CD4-positive, alpha-beta T cell treated with Interleukin-17A for 1 hour (primary cell): ENCODE measurements around the gene SLC6A9.

Experiments used
- DNase-seq: peaks from one replicate; pipeline ENCODE4 v3.0.0-alpha.2; 2020

Gene SLC6A9

GRCh38 chr1:44025816-44026215 lies 5.4 kb downstream of the SLC6A9 start:
- DNase-seq = no peak

DNA sequence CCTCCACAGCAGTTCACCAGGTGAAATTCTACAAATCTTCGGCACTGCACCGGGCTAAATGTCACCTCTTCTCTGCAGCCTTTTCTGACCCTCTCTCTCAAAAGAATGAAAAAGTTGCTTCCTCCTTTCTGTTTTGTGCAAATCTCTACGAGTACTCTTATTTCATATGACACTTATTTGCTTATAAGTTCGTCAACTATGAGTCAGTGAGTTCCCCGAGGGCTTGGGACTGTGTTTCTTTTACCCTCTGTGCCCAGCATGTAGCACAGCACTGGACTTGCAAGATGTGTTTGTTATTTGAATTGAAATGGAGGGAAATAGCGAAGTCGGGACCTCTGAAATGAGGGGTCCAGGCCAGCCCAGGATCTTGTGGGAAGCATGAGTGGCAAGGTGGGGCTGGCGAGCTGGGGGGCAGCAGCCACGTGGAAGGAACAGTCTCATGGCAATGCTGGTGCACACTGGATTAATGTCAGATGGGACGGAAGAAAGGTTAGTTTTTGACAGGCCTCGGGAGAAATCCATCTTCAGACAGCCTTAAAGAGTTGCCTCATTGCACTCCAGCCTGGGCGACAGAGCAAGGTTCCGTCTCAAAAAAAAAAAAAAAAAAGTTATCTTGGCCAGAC lies 6.2 kb downstream of the SLC6A9 start:
- DNase-seq = no peak

DNA sequence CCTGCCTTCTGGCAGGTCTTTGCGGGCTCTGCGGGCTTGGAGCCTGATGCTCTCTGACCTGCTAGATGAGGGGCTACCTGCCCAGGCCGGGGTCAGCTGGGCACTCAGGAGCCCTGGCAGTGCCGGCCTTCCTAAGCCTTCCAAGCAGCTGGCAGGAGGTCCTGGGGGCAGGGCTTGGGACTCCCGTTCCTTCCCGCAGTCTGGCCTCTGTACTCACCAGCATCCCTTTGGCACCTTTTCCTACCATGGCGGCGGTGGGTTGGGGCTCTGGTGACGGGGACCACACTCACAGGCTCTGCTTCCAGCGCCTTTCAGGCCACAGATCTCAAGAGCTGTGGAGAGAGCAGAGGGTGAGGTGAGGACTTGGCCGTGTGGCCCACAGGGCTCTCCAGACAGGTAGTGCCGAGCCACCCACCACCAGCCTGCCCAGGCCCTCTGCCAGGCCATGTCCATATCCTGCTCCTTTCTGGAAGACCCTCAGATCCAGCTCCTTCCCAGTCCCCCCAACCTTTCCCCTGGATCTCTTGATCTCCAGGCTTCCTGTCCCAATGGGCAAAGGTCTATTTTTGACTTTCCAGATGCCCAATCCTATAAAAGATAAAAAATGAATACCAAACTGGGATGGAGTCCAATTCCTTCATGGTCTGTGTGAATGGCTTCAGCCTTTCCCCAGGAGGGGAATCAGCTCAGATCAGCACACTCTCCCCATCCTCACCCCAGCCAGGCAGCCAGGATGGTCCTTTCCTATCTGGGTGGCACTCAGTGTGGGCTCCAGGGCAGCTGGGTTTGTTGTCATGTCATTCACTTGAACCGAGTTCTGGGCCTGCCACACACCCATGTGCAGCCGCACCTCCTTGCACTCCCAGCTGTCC lies 7.0 kb downstream of the SLC6A9 start:
- no peak for DNase-seq

GRCh38 chr1:44021581-44022321 lies 9.5 kb downstream of the SLC6A9 start:
- DNase-seq = no peak

GRCh38 chr1:44021156-44021555 lies 10.1 kb downstream of the SLC6A9 start:
- DNase-seq = no peak

DNA sequence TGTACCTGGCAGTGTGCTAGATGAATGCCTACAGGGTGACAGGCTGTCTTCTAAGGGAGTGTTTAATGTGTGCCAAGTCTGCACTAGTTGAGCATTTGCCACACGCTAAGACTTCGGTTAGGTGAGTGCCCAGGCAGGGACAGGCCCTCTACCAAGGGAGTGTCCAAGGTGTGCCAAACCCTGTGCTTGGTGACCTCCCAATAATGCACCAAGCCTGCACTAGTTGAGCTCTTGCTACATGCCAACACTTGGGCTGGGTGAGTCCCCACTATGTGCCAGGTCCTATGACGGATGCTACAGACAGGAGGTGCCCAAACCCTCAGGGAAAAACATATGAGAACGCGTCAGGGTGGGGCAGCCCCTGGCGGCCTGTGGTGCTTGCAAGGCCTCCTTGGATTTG lies 10.8 kb downstream of the SLC6A9 start:
- DNase-seq = no peak

DNA sequence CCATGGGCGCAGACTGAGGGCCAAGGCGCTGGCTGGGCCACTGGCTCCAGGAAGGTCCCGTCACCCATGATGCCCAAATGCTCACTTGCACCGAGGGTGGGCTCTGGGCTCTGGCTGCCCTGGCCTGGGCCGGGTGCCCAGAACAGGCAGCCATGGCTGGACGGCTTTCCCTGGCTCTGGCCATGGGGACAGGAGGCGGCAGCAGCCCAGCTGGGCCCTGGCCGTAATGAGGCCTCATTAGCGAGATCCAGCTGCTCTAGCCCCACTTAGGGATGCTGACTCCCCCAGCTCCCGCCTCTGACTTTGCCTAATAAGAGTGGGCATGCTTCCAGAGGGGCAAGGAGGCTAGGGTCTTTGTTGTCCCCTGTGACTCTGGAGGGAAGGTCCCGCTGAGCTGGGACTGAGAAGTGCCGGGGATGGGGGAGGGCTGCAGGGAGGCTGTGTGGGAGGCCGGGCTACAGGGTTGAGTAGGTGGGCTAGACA lies 11.8 kb downstream of the SLC6A9 start:
- no peak for DNase-seq

- no peak for DNase-seq
Measured at GRCh38 chr1:44016890-44017400, 14.3 kb downstream of the SLC6A9 start.

GRCh38 chr1:44016041-44016889 lies 15.0 kb downstream of the SLC6A9 start:
- DNase-seq = no peak

DNA sequence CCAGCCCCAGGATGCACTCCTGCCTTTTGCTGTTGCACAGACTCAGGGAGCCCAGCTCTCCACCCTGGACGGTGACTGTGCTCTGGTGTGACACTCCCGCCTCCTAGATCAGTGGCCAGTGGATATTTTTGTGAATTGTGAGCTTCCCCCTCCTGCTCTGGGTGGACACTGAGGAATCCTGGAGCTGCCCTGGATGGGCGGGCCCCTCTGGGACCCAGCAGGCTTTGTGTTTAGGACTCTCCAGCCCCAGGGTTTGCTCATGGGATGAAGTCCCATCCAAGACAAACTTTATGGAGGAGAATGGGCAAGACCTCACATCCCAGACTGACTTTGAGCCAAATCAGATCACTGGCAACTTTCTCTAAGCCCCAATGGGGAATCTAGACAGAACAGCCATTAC lies 16.1 kb downstream of the SLC6A9 start:
- no peak for DNase-seq

GRCh38 chr1:44014365-44015104 lies 16.7 kb downstream of the SLC6A9 start:
- no peak for DNase-seq

- DNase-seq = no peak
Measured at GRCh38 chr1:44013949-44014348, 17.3 kb downstream of the SLC6A9 start.

DNA sequence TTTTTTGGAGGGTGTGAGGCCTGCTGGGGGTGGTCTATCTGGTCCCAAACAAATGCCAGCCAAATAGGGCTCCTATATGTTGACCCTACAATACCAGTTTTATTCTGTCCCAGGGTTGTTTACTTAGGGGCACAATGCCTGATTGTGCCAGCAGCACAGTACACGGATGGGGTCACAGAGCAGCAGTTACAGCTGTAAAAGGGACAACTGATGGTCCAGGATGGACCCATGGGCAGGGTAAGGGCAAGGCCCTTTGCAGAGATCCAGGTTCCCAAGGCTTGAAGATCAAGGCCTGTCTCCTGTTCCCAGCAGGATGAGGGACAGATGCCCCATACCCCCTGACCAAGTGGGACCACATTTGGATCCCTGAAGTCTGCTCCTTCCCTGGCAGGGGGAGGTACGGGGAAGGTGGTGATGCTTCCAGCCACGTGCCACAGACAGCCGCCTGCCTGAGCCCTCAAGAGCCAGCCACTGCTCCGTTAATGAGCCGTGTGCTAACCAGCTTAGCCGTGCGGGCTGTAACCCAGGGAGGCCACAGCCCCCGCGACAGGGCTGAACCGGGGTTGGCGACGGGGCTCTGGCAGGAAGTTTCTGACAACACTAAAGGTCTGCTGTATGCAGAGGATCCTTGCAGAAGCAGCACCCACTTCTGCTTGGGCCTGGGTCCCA lies 18.2 kb downstream of the SLC6A9 start:
- DNase-seq = no peak

- no peak for DNase-seq
Measured at GRCh38 chr1:44012404-44012803, 18.9 kb downstream of the SLC6A9 start.

DNA sequence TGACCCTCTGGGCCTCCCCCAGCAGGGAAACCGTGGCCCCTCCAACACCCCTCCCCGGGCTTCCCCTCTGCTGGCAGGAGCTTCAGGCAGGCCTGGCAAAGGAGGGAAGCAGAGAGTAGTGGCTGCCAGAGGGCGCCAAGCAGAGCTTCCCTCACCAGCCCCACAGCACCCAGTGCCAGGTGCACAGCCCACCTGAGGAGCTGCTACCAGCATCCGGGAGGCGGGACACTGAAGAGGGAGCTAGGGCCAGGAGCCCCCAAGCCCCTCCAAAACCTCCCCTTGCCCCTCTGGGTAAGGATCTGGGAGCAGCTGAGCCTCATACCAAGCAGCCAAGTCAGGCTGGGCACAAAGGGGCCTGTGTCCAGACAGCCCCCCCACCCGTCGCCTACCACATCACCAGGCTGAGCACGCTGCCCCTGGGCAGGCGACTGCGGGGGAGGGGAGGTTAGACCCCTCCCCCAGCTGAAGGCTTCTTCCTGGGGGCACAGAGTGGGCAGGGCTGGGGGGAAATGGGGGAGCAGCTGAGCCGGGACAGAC lies 20.3 kb downstream of the SLC6A9 start:
- no peak for DNase-seq

DNA sequence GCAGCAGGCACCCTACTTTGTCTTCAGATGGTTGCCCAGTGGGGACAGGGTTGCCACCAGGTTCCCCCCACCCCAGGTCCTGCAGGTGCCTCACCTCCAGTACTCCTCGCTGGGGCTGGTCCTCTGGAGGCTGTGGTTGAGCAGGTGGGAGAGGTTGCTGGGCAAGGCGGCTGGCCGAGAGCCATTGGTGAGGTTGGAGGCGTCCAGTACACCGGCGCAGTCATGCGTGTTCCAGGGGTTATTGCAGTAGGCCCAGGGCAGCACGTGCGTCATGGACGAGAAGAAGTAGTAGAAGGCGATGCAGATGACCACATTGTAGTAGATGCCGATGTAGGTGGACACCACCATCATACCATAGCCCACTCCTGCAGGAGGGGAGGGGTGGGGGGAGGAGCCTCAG lies 23.0 kb downstream of the SLC6A9 start:
- no peak for DNase-seq

GRCh38 chr1:44002606-44003157 lies 28.6 kb downstream of the SLC6A9 start:
- DNase-seq = no peak

- DNase-seq = no peak
Measured at GRCh38 chr1:44002165-44002564, 29.1 kb downstream of the SLC6A9 start.

DNA sequence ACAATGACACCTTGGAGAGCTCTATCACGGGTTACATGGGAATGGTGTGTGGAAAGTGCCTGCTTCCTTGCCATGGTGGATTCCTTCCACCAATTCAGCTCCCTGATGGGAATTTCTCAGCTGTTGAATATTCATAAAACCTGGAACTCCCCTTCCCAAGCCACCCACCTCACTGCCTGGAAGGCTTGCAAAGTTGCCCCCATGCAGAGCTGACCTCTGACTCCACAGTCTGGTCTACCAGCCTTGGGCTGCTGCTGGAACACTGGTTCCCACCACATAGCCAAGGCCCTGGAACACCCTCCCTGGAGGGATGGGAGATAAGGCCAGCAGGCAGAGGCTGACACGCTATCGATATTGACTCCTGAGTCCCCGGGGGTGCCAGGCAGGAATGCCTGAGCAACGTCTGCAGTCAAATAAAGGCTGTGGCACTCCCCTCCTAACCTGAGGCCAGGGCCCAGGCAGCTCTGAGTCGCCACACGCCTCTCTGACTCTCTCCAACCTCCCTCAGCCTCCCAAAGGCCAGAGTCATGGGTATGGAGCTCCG lies 31.1 kb downstream of the SLC6A9 start:
- no peak for DNase-seq

- no peak for DNase-seq
Measured at GRCh38 chr1:43999455-43999854, 31.8 kb downstream of the SLC6A9 start.
